Liver (tissue), 3 donors: Measurements from ENCODE around the gene SESTD1.

Experiments
- EGR1 ChIP-seq, 2 donors: IDR thresholded peaks; 2 replicates each; pipeline ENCODE4 v1.6.1; 2016 to 2018; ENCODE audit warnings: antibody characterized with exemption in 2 of 2, low read depth in 2 of 2
- FOXA1 ChIP-seq: IDR thresholded peaks from 2 replicates; pipeline ENCODE4 v1.6.1; 2016; ENCODE audit warnings: antibody characterized with exemption
- GABPA ChIP-seq, 2 donors: IDR thresholded peaks in 1 of 2; conservative IDR thresholded peaks in 1 of 2; 2 replicates each; pipeline ENCODE4 v1.6.1; 2016; ENCODE audit warnings: antibody characterized with exemption in 2 of 2, mild to moderate bottlenecking in 1 of 2, moderate library complexity in 1 of 2
- RAD21 ChIP-seq, 2 donors: IDR thresholded peaks; 2 replicates each; pipeline ENCODE4 v1.6.1; 2016; ENCODE audit warnings: antibody characterized with exemption in 2 of 2, mild to moderate bottlenecking in 2 of 2
- RXRA ChIP-seq, 2 donors: IDR thresholded peaks; 2 replicates each; pipeline ENCODE4 v1.6.1; 2017 to 2018; ENCODE audit warnings: antibody characterized with exemption in 2 of 2, mild to moderate bottlenecking in 1 of 2
- SP1 ChIP-seq: IDR thresholded peaks from 2 replicates; pipeline ENCODE4 v1.6.1; 2018; ENCODE audit warnings: antibody characterized with exemption, mild to moderate bottlenecking
- TAF1 ChIP-seq: conservative IDR thresholded peaks from 2 replicates; pipeline ENCODE4 v1.6.1; 2016; ENCODE audit warnings: antibody characterized with exemption, mild to moderate bottlenecking
- YY1 ChIP-seq: IDR thresholded peaks from 2 replicates; pipeline ENCODE4 v1.6.1; 2016; ENCODE audit warnings: antibody characterized with exemption, mild to moderate bottlenecking
- TF ChIP-seq, protein P1 (sequence below): fragments of 150-350 bp; IDR thresholded peaks from 2 replicates; pipeline ENCODE4 v1.5.1; 2017; ENCODE audit warnings: improper control_type of control experiment, low read depth, low read length; ENCODE audit not compliant: missing input control
- TF ChIP-seq, protein P2 (sequence below): IDR thresholded peaks from 2 replicates; pipeline ENCODE4 v1.6.1; 2016; ENCODE audit warnings: antibody characterized with exemption
- TF ChIP-seq, protein P3 (sequence below): IDR thresholded peaks from 2 replicates; pipeline ENCODE4 v1.6.1; 2016; ENCODE audit warnings: antibody characterized with exemption
- TF ChIP-seq, protein P4 (sequence below): IDR thresholded peaks from 2 replicates; pipeline ENCODE4 v1.6.1; 2016; ENCODE audit warnings: antibody characterized with exemption
- donor health status: healthy.
- donor health status: healthy.

DNA sequence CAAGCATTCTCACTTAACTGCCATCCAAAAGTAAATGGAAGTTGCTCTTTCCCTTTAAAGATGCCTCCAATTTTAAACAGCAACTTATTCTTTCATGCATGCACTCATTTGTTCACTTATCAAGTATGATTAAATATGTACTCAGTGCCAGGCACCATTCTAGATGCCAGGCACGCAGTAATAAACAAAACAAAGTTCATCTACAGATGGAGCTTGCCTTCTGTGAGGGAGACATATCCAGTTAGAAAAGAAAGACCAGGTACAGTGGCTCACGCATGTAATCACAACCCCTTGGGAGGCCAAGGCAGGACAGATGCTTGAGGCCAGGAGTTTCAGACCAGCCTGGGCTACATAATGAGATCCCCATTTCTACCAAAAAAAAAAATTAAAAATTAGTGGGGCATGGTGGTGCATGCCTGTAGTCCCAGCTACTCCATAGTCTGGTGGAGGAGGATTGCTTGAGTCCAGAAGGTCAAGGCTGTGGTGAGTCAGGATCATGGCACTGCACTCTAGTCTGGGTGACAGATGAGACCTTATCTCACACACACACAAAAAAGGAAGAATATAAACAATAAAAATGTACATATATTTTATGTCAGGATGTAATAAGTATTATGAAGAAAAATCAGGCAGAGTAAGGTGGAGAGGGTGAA lies 195.5 kb downstream of the SESTD1 start:
- TF ChIP-seq, protein P1, sequence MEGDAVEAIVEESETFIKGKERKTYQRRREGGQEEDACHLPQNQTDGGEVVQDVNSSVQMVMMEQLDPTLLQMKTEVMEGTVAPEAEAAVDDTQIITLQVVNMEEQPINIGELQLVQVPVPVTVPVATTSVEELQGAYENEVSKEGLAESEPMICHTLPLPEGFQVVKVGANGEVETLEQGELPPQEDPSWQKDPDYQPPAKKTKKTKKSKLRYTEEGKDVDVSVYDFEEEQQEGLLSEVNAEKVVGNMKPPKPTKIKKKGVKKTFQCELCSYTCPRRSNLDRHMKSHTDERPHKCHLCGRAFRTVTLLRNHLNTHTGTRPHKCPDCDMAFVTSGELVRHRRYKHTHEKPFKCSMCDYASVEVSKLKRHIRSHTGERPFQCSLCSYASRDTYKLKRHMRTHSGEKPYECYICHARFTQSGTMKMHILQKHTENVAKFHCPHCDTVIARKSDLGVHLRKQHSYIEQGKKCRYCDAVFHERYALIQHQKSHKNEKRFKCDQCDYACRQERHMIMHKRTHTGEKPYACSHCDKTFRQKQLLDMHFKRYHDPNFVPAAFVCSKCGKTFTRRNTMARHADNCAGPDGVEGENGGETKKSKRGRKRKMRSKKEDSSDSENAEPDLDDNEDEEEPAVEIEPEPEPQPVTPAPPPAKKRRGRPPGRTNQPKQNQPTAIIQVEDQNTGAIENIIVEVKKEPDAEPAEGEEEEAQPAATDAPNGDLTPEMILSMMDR = no peak
- TF ChIP-seq EGR1 (IDR thresholded peaks at IDR 0.05; ENCODE audit: low read depth in 2 of 2) = no peak
- TF ChIP-seq SP1 = no peak
- no peak for TF ChIP-seq TAF1
- no peak for TF ChIP-seq YY1
- TF ChIP-seq, protein P2, sequence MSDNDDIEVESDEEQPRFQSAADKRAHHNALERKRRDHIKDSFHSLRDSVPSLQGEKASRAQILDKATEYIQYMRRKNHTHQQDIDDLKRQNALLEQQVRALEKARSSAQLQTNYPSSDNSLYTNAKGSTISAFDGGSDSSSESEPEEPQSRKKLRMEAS = no peak
- TF ChIP-seq FOXA1 = no peak
- no peak for TF ChIP-seq RAD21 (IDR thresholded peaks at IDR 0.05)
- TF ChIP-seq, protein P3, sequence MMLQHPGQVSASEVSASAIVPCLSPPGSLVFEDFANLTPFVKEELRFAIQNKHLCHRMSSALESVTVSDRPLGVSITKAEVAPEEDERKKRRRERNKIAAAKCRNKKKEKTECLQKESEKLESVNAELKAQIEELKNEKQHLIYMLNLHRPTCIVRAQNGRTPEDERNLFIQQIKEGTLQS = no peak
- TF ChIP-seq, protein P4, sequence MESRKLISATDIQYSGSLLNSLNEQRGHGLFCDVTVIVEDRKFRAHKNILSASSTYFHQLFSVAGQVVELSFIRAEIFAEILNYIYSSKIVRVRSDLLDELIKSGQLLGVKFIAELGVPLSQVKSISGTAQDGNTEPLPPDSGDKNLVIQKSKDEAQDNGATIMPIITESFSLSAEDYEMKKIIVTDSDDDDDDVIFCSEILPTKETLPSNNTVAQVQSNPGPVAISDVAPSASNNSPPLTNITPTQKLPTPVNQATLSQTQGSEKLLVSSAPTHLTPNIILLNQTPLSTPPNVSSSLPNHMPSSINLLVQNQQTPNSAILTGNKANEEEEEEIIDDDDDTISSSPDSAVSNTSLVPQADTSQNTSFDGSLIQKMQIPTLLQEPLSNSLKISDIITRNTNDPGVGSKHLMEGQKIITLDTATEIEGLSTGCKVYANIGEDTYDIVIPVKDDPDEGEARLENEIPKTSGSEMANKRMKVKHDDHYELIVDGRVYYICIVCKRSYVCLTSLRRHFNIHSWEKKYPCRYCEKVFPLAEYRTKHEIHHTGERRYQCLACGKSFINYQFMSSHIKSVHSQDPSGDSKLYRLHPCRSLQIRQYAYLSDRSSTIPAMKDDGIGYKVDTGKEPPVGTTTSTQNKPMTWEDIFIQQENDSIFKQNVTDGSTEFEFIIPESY = no peak
- no peak for TF ChIP-seq RXRA (IDR thresholded peaks at IDR 0.05)
- no peak for TF ChIP-seq GABPA (IDR thresholded peaks at IDR 0.05 in 1 of 2, conservative IDR thresholded peaks at IDR 0.05 in 1 of 2)
